HFF-Myc (cell line): ENCODE data around the gene CCDC57.
A peak's percentile ranks its signal among the peaks of the same experiment; 100 is the strongest.

Source experiments
- DNase-seq: peaks from one replicate; pipeline ENCODE4 v3.0.0-alpha.2; 2011; ENCODE audit warnings: low read depth; ENCODE audit errors: extremely low read depth
- H3K4me3 ChIP-seq: replicated peaks from 2 replicates; pipeline ENCODE4 v1.5.1; 2011; ENCODE audit warnings: low read depth, mild to moderate bottlenecking, control low read depth, low read length
- TF ChIP-seq, protein P1 (sequence below): IDR thresholded peaks from 2 replicates; pipeline ENCODE4 v1.5.1; 2012; ENCODE audit warnings: mild to moderate bottlenecking, low read depth, low read length, control low read depth; ENCODE audit errors: missing control alignments

CCDC57 gene

DNA sequence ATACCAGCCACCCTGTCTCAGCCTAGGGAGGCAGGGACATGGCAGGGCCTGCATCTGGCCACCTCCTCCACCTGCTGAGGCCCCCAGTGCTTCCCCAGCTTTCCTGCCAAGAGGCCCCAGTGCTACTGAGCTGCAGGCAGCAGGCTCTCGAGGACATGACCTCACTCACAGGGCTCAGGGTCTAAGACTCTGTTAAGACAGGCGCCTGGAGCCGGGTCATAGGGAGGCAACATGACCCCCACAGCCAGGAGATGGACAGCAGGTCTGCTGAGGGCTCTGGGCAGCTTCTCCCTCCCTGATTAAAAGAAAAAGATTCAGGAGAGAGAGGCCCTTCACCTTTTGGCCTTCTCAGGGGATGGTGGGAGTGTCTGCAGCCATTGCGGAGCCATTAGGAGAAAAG is 91.4 kb downstream of the CCDC57 start:
- TF ChIP-seq, protein P1, sequence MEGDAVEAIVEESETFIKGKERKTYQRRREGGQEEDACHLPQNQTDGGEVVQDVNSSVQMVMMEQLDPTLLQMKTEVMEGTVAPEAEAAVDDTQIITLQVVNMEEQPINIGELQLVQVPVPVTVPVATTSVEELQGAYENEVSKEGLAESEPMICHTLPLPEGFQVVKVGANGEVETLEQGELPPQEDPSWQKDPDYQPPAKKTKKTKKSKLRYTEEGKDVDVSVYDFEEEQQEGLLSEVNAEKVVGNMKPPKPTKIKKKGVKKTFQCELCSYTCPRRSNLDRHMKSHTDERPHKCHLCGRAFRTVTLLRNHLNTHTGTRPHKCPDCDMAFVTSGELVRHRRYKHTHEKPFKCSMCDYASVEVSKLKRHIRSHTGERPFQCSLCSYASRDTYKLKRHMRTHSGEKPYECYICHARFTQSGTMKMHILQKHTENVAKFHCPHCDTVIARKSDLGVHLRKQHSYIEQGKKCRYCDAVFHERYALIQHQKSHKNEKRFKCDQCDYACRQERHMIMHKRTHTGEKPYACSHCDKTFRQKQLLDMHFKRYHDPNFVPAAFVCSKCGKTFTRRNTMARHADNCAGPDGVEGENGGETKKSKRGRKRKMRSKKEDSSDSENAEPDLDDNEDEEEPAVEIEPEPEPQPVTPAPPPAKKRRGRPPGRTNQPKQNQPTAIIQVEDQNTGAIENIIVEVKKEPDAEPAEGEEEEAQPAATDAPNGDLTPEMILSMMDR = no peak
- H3K4me3 ChIP-seq = no peak overlapping the region
- DNase-seq = no peak

DNA sequence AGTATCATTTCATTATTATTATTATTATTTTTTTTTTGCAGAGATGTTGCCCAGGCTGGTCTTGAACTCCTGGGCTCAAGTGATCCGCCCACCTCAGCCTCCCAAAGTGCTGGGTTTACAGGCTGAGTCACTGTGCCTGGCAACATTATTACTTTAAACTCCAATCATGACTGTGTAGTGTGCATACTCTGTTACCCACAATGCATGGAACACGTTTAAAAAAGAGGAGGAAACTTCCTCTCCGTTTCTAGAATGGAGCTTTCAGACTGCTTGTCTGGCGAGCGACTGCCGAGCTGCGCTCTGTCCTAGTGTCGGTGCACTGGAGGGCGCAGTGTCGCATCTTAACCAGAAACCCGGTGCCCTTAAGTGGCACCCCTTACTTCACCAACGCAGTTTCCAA is 92.5 kb downstream of the CCDC57 start:
- DNase-seq = peak; percentile 62
- no peak overlapping the region for H3K4me3 ChIP-seq
- TF ChIP-seq, protein P1 = no peak

- DNase-seq = no peak
- H3K4me3 ChIP-seq = no peak overlapping the region
- TF ChIP-seq, protein P1 = no peak
Measured at GRCh38 chr17:82118815-82119380, 93.7 kb downstream of the CCDC57 start.

DNA sequence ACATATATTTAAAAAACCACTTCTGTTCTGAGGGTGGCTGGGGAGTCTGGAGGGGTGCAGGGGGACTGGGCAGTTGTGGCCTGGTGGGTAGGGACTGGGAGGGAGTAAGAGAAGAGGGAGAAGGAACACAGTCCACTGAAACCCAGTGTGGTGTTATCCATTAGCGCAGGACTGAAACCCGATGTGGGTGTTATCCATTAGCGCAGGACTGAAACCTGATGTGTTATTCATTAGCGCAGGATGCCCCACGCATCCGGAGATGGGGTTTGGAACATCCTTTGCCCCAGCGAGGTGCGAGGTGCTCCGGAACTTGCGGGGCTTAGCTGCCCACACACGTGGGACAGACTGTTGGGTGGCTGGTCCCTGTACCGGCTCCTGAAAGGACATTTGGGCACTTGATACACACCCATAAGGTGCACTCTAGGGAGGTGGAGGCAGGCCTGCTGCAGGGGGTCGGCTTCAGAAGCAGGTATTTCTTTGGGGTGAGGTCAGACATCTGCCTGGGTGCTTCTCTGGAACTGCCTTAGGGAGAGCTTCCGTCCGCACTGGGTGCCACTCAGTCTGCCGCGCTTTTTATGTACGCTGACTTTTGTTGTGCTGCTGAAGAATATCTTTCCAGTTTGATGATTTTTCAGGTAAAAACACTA is 94.4 kb downstream of the CCDC57 start:
- DNase-seq = no peak
- H3K4me3 ChIP-seq = no peak overlapping the region
- TF ChIP-seq, protein P1 = no peak

- TF ChIP-seq, protein P1 = no peak
- H3K4me3 ChIP-seq = no peak overlapping the region
- DNase-seq = no peak
Measured at GRCh38 chr17:82117139-82118090, 95.2 kb downstream of the CCDC57 start.

DNA sequence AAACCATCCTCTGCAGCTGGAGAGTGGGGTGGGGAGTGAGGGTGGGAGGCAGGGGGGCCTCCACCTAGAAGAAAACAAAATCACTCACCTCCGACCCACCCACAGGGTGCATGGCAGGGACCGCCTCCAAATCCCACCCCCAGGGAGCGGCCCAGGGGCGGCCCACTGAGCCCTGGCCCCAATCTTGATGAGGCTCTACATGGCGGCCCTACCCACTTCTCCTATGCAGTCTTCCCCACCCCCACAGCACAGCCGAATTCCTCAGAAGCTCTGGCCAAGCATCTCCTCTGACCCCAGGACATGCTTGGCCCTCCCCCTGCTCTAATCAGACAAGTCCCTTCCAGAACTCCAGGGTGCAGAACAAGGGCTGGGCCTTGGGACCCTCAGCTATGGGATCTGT is 96.4 kb downstream of the CCDC57 start:
- no peak for DNase-seq
- no peak overlapping the region for H3K4me3 ChIP-seq
- TF ChIP-seq, protein P1 = no peak
